Measurements from ENCODE around the gene FRMD7.

Gene FRMD7

DNA sequence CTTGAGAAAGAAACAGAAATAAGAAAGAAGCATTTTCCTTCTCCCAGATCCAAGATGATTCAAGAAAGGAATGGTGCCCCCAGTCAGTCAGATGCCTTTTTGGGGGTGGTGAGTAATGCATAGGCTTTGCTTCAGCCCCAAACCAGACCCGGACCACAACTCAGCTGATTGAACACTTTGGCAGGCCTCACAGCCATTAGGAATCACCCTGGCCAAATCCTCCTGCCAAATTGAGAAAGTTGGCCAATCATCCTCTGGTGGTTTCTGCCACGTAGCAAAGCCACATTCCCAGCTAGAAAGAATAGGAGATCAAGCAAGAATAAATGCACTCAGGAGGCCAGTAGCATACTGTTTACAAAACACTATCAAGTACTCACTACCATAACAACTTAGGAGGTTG is 33.7 kb downstream of the FRMD7 start:
- Histone ChIP-seq H3K9me3 (no peaks in the 10 kb centered on the region), H3K4me3 (no peak overlapping the region), H3K27me3 (no peaks in the 10 kb centered on the region), H3K36me3 (no peaks in the 10 kb centered on the region), H3K27ac (no peak overlapping the region), H3K4me1 (peaks cover 0 to 4% (median 0%) of the 10 kb centered on the region in 4 donors)
- DNase-seq, result no peak
- TF ChIP-seq CTCF (IDR thresholded peaks at IDR 0.05), result no peak
- intact Hi-C loops (cut with DNase I; ENCODE audit: low total_unique reads), result loop anchor here (10.0 kb wide), 1 partner anchor 121 kb away; the partner anchor contains the start of gene RAP2C

DNA sequence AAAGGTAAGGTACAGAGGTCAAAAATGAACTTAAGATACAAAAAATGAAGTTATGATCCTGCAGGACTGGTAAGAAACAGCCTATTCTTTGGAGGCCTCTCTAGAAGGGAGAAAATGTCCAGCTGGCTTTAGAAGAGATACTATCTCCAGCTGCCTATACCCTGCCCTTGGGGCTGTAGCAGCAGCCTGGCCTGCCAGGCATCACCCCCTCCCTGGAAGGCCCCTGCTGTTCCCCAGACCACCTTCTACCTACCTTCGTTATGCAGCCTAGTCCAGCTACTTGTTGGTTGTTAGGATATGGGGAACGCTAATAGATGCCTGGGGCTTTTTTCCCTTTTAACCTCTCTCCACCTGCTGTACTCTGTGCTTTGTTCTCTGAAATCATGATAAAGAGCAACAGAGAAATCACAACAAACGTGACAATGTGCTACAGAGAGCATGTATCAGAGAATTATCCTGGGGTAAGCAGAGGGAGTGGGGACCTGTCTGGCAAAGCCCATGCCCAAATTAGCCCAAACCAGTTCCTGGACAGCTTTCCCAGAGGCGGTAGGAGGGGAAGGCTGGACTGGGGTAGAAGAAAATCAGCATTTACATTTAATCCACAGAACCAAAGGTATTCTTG is 34.5 kb downstream of the FRMD7 start:
- Histone ChIP-seq H3K4me1 (peaks cover 0 to 4% (median 0%) of the 10 kb centered on the region in 4 donors), H3K27ac (no peak overlapping the region), H3K27me3 (no peaks in the 10 kb centered on the region), H3K4me3 (no peak overlapping the region), H3K36me3 (no peaks in the 10 kb centered on the region), H3K9me3 (no peaks in the 10 kb centered on the region)
- no peak for DNase-seq
- TF ChIP-seq CTCF (IDR thresholded peaks at IDR 0.05), result no peak
- intact Hi-C loops (cut with DNase I; ENCODE audit: low total_unique reads), result loop anchor here (10.0 kb wide), 1 partner anchor 121 kb away; the partner anchor contains the start of gene RAP2C

GRCh38 chrX:132092439-132093065 is 35.3 kb downstream of the FRMD7 start:
- H3K27me3 ChIP-seq, result no peaks in the 10 kb centered on the region
- H3K9me3 ChIP-seq, result no peaks in the 10 kb centered on the region
- DNase-seq, result peak; percentile 61 to 78
- no peak overlapping the region for H3K4me3 ChIP-seq
- no peaks in the 10 kb centered on the region for H3K36me3 ChIP-seq
- intact Hi-C loops (cut with DNase I; ENCODE audit: low total_unique reads), result loop anchor here (10.0 kb wide), 1 partner anchor 122 kb away; the partner anchor contains the start of gene RAP2C
- TF ChIP-seq CTCF (IDR thresholded peaks at IDR 0.05), result peak; percentile 63 to 78
- H3K4me1 ChIP-seq, result peaks cover 0 to 4% (median 0%) of the 10 kb centered on the region in 4 donors
- no peak overlapping the region for H3K27ac ChIP-seq

DNA sequence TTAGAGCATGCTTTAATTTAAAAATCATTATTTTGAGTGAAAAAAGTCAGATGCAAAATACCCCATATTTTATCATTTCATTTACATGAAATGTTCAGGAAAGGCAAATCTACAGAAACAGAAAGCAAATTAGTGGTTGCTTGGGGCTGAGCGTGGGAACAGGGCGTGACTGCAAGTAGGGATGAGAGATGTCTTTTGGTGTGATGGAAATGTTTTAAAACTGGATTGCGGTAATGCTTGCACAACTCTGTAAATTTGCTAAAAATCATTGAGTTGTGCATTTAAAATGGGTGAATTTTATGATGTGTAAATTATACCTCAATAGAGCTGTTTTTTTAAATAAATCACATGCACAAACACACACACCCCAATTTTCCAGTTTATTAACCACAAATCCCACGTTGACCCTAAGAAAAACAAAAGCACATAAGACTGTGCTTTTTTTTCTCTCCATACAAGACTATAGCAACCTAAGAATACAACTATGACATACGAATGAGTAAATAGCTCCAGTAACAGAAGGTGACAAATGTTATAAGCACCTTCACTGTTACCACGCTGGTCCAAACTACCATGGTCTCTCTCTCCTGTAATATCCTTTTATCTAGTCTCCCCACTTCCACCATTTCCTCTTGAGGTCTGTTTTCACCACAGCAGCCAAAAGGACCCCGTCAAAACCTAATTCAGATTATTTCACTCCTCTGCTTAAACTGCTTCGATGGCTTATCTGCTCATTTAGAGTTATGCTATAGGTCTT is 37.2 kb downstream of the FRMD7 start:
- H3K27me3 ChIP-seq, result no peaks in the 10 kb centered on the region
- no peak overlapping the region for H3K27ac ChIP-seq

More for the DNA sequence above, 37.2 kb downstream of the FRMD7 start:
- no peak for DNase-seq
- H3K36me3 ChIP-seq, result no peaks in the 10 kb centered on the region
- H3K4me3 ChIP-seq, result no peak overlapping the region
- peaks cover 0 to 4% (median 0%) of the 10 kb centered on the region in 4 donors for H3K4me1 ChIP-seq
- intact Hi-C loops (cut with DNase I; ENCODE audit: low total_unique reads), result loop anchor here (10.0 kb wide), 1 partner anchor 124 kb away; the partner anchor contains the start of gene RAP2C
- TF ChIP-seq CTCF (IDR thresholded peaks at IDR 0.05), result no peak
- no peaks in the 10 kb centered on the region for H3K9me3 ChIP-seq

Measured in tibial artery (tissue), 4 donors.